Measurements from ENCODE around the gene CCDC30. TPM values are rescaled to one million over a fixed set of nuclear protein-coding genes. Genes with fewer than 3 reads are reported as not detected.

The CCDC30 gene
- total and polyA plus RNA-seq, 9 of the 15 experiments (the other 6 are each of a cell fraction or from before 2014, with no cell fraction given): 0.05 to 0.91 (median 0.24) TPM

DNA sequence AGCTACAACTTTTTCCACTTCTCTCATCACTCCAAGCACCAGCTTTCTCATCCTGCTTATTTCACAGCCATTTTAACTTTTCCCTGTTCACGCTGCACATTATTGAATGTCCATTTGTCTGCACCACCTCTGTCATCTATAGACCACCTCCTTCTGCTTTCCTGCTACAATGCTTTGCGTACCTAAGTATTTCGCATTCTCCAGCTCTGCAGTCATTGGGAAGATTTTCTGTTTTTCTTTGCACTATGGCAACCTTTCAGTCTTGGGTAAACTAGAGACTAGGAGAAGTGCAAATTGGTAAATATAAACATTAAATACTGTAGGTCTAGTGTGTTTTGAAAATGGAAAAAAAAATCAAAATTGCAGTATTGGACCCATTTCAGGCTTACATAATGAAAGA is 835 bp downstream of the CCDC30 start (continued):
- TF ChIP-seq, protein P1, sequence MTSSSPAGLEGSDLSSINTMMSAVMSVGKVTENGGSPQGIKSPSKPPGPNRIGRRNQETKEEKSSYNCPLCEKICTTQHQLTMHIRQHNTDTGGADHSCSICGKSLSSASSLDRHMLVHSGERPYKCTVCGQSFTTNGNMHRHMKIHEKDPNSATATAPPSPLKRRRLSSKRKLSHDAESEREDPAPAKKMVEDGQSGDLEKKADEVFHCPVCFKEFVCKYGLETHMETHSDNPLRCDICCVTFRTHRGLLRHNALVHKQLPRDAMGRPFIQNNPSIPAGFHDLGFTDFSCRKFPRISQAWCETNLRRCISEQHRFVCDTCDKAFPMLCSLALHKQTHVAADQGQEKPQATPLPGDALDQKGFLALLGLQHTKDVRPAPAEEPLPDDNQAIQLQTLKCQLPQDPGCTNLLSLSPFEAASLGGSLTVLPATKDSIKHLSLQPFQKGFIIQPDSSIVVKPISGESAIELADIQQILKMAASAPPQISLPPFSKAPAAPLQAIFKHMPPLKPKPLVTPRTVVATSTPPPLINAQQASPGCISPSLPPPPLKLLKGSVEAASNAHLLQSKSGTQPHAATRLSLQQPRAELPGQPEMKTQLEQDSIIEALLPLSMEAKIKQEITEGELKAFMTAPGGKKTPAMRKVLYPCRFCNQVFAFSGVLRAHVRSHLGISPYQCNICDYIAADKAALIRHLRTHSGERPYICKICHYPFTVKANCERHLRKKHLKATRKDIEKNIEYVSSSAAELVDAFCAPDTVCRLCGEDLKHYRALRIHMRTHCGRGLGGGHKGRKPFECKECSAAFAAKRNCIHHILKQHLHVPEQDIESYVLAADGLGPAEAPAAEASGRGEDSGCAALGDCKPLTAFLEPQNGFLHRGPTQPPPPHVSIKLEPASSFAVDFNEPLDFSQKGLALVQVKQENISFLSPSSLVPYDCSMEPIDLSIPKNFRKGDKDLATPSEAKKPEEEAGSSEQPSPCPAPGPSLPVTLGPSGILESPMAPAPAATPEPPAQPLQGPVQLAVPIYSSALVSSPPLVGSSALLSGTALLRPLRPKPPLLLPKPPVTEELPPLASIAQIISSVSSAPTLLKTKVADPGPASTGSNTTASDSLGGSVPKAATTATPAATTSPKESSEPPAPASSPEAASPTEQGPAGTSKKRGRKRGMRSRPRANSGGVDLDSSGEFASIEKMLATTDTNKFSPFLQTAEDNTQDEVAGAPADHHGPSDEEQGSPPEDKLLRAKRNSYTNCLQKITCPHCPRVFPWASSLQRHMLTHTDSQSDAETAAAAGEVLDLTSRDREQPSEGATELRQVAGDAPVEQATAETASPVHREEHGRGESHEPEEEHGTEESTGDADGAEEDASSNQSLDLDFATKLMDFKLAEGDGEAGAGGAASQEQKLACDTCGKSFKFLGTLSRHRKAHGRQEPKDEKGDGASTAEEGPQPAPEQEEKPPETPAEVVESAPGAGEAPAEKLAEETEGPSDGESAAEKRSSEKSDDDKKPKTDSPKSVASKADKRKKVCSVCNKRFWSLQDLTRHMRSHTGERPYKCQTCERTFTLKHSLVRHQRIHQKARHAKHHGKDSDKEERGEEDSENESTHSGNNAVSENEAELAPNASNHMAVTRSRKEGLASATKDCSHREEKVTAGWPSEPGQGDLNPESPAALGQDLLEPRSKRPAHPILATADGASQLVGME (CRISPR knock-in tag; IDR thresholded peaks at IDR 0.05): no peak
- no peak for TF ChIP-seq ZNF184 (CRISPR knock-in tag; IDR thresholded peaks at IDR 0.05)
- TF ChIP-seq ZNF76 (CRISPR knock-in tag; IDR thresholded peaks at IDR 0.05; ENCODE audit: borderline replicate concordance): no peak
- TF ChIP-seq THAP12 (CRISPR knock-in tag; IDR thresholded peaks at IDR 0.05): no peak
- no peak for TF ChIP-seq ZNF764 (CRISPR knock-in tag; IDR thresholded peaks at IDR 0.05; ENCODE audit: low read depth)
- no peak for TF ChIP-seq ZNF830 (CRISPR knock-in tag; IDR thresholded peaks at IDR 0.05)
- TF ChIP-seq ZNF561 (CRISPR knock-in tag; conservative IDR thresholded peaks at IDR 0.05): no peak
- no peak for TF ChIP-seq SLC30A9 (CRISPR knock-in tag; IDR thresholded peaks at IDR 0.05)
- TF ChIP-seq JUN (IDR thresholded peaks at IDR 0.05; ENCODE audit: borderline replicate concordance, low read depth, low read length): no peak
- no peak for TF ChIP-seq JUN (CRISPR knock-in tag; IDR thresholded peaks at IDR 0.05; ENCODE audit: borderline replicate concordance)
- TF ChIP-seq MITF (IDR thresholded peaks at IDR 0.05): no peak
- TF ChIP-seq ERF (CRISPR knock-in tag; IDR thresholded peaks at IDR 0.05): no peak
- no peak for TF ChIP-seq ZNF589 (CRISPR knock-in tag; IDR thresholded peaks at IDR 0.05; ENCODE audit: low read depth)
- TF ChIP-seq RNF2 (IDR thresholded peaks at IDR 0.05): no peak
